OCI-LY3 (cell line): ENCODE data around the gene PES1.

Experiments
- H2AFZ ChIP-seq: fragments of 200-600, 300-600 bp; shearing (Covaris generic); 2 replicates; pipeline ENCODE4 v1.6.0; 2014; ENCODE audit warnings: antibody characterized with exemption, low read depth, low read length
- H3K27ac ChIP-seq: fragments of 200-600, 300-600 bp; sonication (generic); 2 replicates; pipeline ENCODE4 v1.5.1; 2014; ENCODE audit warnings: mild to moderate bottlenecking, low read length, moderate library complexity, mixed read lengths
- H3K27me3 ChIP-seq: fragments of 200-600, 300-600 bp; sonication (generic); 2 replicates; pipeline ENCODE4 v1.6.1; 2014; ENCODE audit warnings: low read depth, low read length, mixed read lengths
- H3K36me3 ChIP-seq: fragments of 200-600, 300-600 bp; sonication (generic); replicated peaks from 2 replicates; pipeline ENCODE3; 2014; ENCODE audit warnings: low read depth, low read length, mixed read lengths
- H3K4me1 ChIP-seq: fragments of 300-600, 200-600 bp; sonication (generic); 2 replicates; pipeline ENCODE4 v1.6.1; 2014; ENCODE audit warnings: low read length, mixed read lengths
- H3K4me2 ChIP-seq: fragments of 200-600, 300-600 bp; sonication (generic); 2 replicates; pipeline ENCODE4 v1.6.1; 2014; ENCODE audit warnings: low read length, mixed read lengths
- H3K4me3 ChIP-seq: fragments of 300-600, 200-600 bp; sonication (generic); 2 replicates; pipeline ENCODE4 v1.5.1; 2014; ENCODE audit warnings: antibody characterized with exemption, mild to moderate bottlenecking, low read length, moderate library complexity
- H3K79me2 ChIP-seq: fragments of 300-600, 200-600 bp; shearing (Covaris generic); 2 replicates; pipeline ENCODE4 v1.6.1; 2014; ENCODE audit warnings: mild to moderate bottlenecking, low read length, mixed read lengths
- H3K9ac ChIP-seq: fragments of 300-600, 200-600 bp; shearing (Covaris generic); 2 replicates; pipeline ENCODE4 v1.6.0; 2014; ENCODE audit warnings: mild to moderate bottlenecking, low read length, moderate library complexity
- H3K9me3 ChIP-seq: fragments of 200-600, 300-600 bp; shearing (Covaris generic); 2 replicates; pipeline ENCODE4 v1.6.1; 2014; ENCODE audit warnings: low read length, mixed read lengths; ENCODE audit not compliant: insufficient read depth
- H4K20me1 ChIP-seq: fragments of 200-600, 300-600 bp; sonication (generic); 2 replicates; pipeline ENCODE4 v1.6.1; 2016; ENCODE audit warnings: low read length, mixed read lengths; ENCODE audit not compliant: insufficient read depth
- CTCF ChIP-seq: fragments of 200-600, 300-600 bp; sonication (generic); IDR thresholded peaks from 2 replicates; pipeline ENCODE4 v1.5.1; 2014; ENCODE audit warnings: antibody characterized with exemption, low read length, low read depth
- EZH2phosphoT487 ChIP-seq: fragments of 200-600 bp; shearing (Covaris generic); IDR thresholded peaks from 2 replicates; pipeline ENCODE4 v1.6.1; 2018; ENCODE audit warnings: antibody characterized with exemption, mixed run types, low read depth

Gene PES1

GRCh38 chr22:30564761-30565119 lies 27.0 kb downstream of the PES1 start:
- Histone ChIP-seq H3K36me3 (no peaks in the 10 kb centered on the region), H3K27me3 (peaks cover 11% of the 10 kb centered on the region; the same call in 1 of the 2 replicates), H3K4me2 (no peak overlapping the region), H3K27ac (no peak overlapping the region), H4K20me1 (no peaks in the 10 kb centered on the region), H3K4me1 (no peaks in the 10 kb centered on the region), H3K4me3 (no peak overlapping the region), H3K9ac (no peak overlapping the region), H3K79me2 (no peaks in the 10 kb centered on the region), H2AFZ (no peak overlapping the region), H3K9me3 (no peaks in the 10 kb centered on the region)
- TF ChIP-seq CTCF = no peak
- TF ChIP-seq EZH2phosphoT487 = no peak

- H3K4me2 ChIP-seq = no peak overlapping the region
- peaks cover 11% of the 10 kb centered on the region; the same call in 1 of the 2 replicates for H3K27me3 ChIP-seq
- no peak overlapping the region for H2AFZ ChIP-seq
- H3K9me3 ChIP-seq = no peaks in the 10 kb centered on the region
- H3K9ac ChIP-seq = no peak overlapping the region
- no peak for TF ChIP-seq CTCF
- no peak for TF ChIP-seq EZH2phosphoT487
- no peak overlapping the region for H3K27ac ChIP-seq
- H3K79me2 ChIP-seq = no peaks in the 10 kb centered on the region
- H4K20me1 ChIP-seq = no peaks in the 10 kb centered on the region
- no peaks in the 10 kb centered on the region for H3K4me1 ChIP-seq
- no peak overlapping the region for H3K4me3 ChIP-seq
- H3K36me3 ChIP-seq = no peaks in the 10 kb centered on the region
Observed at GRCh38 chr22:30564045-30564760, 27.5 kb downstream of the PES1 start.

GRCh38 chr22:30562366-30562765 lies 29.3 kb downstream of the PES1 start:
- Histone ChIP-seq H3K36me3 (no peaks in the 10 kb centered on the region), H3K9me3 (no peaks in the 10 kb centered on the region), H4K20me1 (no peaks in the 10 kb centered on the region), H3K27ac (no peak overlapping the region), H3K9ac (no peak overlapping the region), H2AFZ (no peak overlapping the region), H3K27me3 (peaks cover 11% of the 10 kb centered on the region; the same call in 1 of the 2 replicates), H3K4me2 (no peak overlapping the region), H3K4me1 (no peaks in the 10 kb centered on the region), H3K4me3 (no peak overlapping the region), H3K79me2 (no peaks in the 10 kb centered on the region)
- no peak for TF ChIP-seq EZH2phosphoT487
- no peak for TF ChIP-seq CTCF

- Histone ChIP-seq H4K20me1 (no peaks in the 10 kb centered on the region), H3K4me3 (no peak overlapping the region), H3K27ac (no peak overlapping the region), H3K9me3 (no peaks in the 10 kb centered on the region), H3K36me3 (no peaks in the 10 kb centered on the region), H3K4me1 (no peaks in the 10 kb centered on the region), H3K79me2 (no peaks in the 10 kb centered on the region), H3K27me3 (peaks cover 11% of the 10 kb centered on the region; the same call in 1 of the 2 replicates), H2AFZ (no peak overlapping the region), H3K4me2 (no peak overlapping the region), H3K9ac (no peak overlapping the region)
- no peak for TF ChIP-seq CTCF
- no peak for TF ChIP-seq EZH2phosphoT487
Observed at GRCh38 chr22:30561402-30562189, 30.1 kb downstream of the PES1 start.
